ENCODE results near the gene TMEFF1.

Gene TMEFF1

DNA sequence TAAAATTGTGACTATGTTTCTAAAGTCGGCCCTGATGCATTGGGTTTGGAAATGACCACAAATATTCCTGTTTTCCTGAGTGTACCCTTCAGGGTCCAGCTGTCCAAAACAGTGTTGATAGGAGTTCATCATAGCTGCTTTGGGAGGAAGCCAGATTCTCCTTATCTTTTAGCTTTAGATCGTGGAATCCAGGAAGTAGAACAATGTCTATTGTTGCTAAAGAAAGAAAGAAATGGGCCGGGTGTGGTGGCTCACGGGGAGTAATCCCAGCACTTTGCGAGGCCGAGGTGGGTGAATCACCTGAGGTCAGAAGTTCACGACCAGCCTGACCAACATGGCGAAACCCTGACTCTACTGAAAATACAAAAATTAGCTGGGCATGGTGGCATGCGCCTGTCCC is 114.4 kb downstream of the TMEFF1 start:
- H2AFZ ChIP-seq (ENCODE audit: low read depth, low read length, severe bottlenecking) = no peak overlapping the region
- no peaks in the 10 kb centered on the region for H3K36me3 ChIP-seq (ENCODE audit: low read length)
- no peak overlapping the region for H3K4me2 ChIP-seq (ENCODE audit: low read depth, low read length, poor library complexity, severe bottlenecking)
- no peaks in the 10 kb centered on the region for H4K20me1 ChIP-seq (ENCODE audit: low read depth, low read length)
- no peaks in the 10 kb centered on the region for H3K9me2 ChIP-seq (replicated peaks; ENCODE audit: insufficient read depth, low read length)
- no peaks in the 10 kb centered on the region for H3K9me3 ChIP-seq (ENCODE audit: insufficient read depth, low read length)
- H3K9ac ChIP-seq (ENCODE audit: low read length) = no peak overlapping the region
- TF ChIP-seq, protein P1, sequence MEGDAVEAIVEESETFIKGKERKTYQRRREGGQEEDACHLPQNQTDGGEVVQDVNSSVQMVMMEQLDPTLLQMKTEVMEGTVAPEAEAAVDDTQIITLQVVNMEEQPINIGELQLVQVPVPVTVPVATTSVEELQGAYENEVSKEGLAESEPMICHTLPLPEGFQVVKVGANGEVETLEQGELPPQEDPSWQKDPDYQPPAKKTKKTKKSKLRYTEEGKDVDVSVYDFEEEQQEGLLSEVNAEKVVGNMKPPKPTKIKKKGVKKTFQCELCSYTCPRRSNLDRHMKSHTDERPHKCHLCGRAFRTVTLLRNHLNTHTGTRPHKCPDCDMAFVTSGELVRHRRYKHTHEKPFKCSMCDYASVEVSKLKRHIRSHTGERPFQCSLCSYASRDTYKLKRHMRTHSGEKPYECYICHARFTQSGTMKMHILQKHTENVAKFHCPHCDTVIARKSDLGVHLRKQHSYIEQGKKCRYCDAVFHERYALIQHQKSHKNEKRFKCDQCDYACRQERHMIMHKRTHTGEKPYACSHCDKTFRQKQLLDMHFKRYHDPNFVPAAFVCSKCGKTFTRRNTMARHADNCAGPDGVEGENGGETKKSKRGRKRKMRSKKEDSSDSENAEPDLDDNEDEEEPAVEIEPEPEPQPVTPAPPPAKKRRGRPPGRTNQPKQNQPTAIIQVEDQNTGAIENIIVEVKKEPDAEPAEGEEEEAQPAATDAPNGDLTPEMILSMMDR (IDR thresholded peaks at IDR 0.05; ENCODE audit: insufficient read depth, low read length, poor library complexity, severe bottlenecking) = no peak
- no peak for TF ChIP-seq EZH2phosphoT487 (conservative IDR thresholded peaks at IDR 0.05; ENCODE audit: low read length)
- H3K27me3 ChIP-seq (ENCODE audit: low read length) = no peaks in the 10 kb centered on the region
- no peaks in the 10 kb centered on the region for H3F3A ChIP-seq (ENCODE audit: insufficient read depth)
- H3K79me2 ChIP-seq (ENCODE audit: insufficient read depth, low read length) = no peaks in the 10 kb centered on the region
- H3K27ac ChIP-seq (ENCODE audit: low read depth, low read length) = no peak overlapping the region
- no peak overlapping the region for H3K4me3 ChIP-seq (ENCODE audit: insufficient read depth, low read length, poor library complexity, severe bottlenecking)

- TF ChIP-seq, protein P1 (IDR thresholded peaks at IDR 0.05; ENCODE audit: insufficient read depth, low read length, poor library complexity, severe bottlenecking) = no peak
- TF ChIP-seq EZH2phosphoT487 (conservative IDR thresholded peaks at IDR 0.05; ENCODE audit: low read length) = no peak
- Histone ChIP-seq H3F3A (ENCODE audit: insufficient read depth) (no peaks in the 10 kb centered on the region), H3K9me3 (ENCODE audit: insufficient read depth, low read length) (no peaks in the 10 kb centered on the region), H4K20me1 (ENCODE audit: low read depth, low read length) (no peaks in the 10 kb centered on the region), H2AFZ (ENCODE audit: low read depth, low read length, severe bottlenecking) (no peak overlapping the region), H3K79me2 (ENCODE audit: insufficient read depth, low read length) (no peaks in the 10 kb centered on the region), H3K27me3 (ENCODE audit: low read length) (no peaks in the 10 kb centered on the region), H3K4me3 (ENCODE audit: insufficient read depth, low read length, poor library complexity, severe bottlenecking) (no peak overlapping the region), H3K9me2 (replicated peaks; ENCODE audit: insufficient read depth, low read length) (no peaks in the 10 kb centered on the region), H3K27ac (ENCODE audit: low read depth, low read length) (no peak overlapping the region), H3K36me3 (ENCODE audit: low read length) (no peaks in the 10 kb centered on the region), H3K9ac (ENCODE audit: low read length) (no peak overlapping the region), H3K4me2 (ENCODE audit: low read depth, low read length, poor library complexity, severe bottlenecking) (no peak overlapping the region)
Observed at GRCh38 chr9:100589582-100589981, 116.6 kb downstream of the TMEFF1 start.

GRCh38 chr9:100590481-100590880 is 117.5 kb downstream of the TMEFF1 start:
- no peak overlapping the region for H3K4me3 ChIP-seq (ENCODE audit: insufficient read depth, low read length, poor library complexity, severe bottlenecking)
- no peaks in the 10 kb centered on the region for H3F3A ChIP-seq (ENCODE audit: insufficient read depth)
- no peaks in the 10 kb centered on the region for H3K9me3 ChIP-seq (ENCODE audit: insufficient read depth, low read length)
- TF ChIP-seq, protein P1 (IDR thresholded peaks at IDR 0.05; ENCODE audit: insufficient read depth, low read length, poor library complexity, severe bottlenecking) = no peak
- TF ChIP-seq EZH2phosphoT487 (conservative IDR thresholded peaks at IDR 0.05; ENCODE audit: low read length) = no peak
- H4K20me1 ChIP-seq (ENCODE audit: low read depth, low read length) = no peaks in the 10 kb centered on the region
- H3K9me2 ChIP-seq (replicated peaks; ENCODE audit: insufficient read depth, low read length) = no peaks in the 10 kb centered on the region
- H3K27ac ChIP-seq (ENCODE audit: low read depth, low read length) = no peak overlapping the region
- no peak overlapping the region for H3K4me2 ChIP-seq (ENCODE audit: low read depth, low read length, poor library complexity, severe bottlenecking)
- no peak overlapping the region for H3K9ac ChIP-seq (ENCODE audit: low read length)
- no peaks in the 10 kb centered on the region for H3K79me2 ChIP-seq (ENCODE audit: insufficient read depth, low read length)
- no peaks in the 10 kb centered on the region for H3K27me3 ChIP-seq (ENCODE audit: low read length)
- no peak overlapping the region for H2AFZ ChIP-seq (ENCODE audit: low read depth, low read length, severe bottlenecking)
- H3K36me3 ChIP-seq (ENCODE audit: low read length) = no peaks in the 10 kb centered on the region

All from SU-DHL-6 (cell line).